ENCODE measurements around the gene CCDC27.

The CCDC27 gene

DNA sequence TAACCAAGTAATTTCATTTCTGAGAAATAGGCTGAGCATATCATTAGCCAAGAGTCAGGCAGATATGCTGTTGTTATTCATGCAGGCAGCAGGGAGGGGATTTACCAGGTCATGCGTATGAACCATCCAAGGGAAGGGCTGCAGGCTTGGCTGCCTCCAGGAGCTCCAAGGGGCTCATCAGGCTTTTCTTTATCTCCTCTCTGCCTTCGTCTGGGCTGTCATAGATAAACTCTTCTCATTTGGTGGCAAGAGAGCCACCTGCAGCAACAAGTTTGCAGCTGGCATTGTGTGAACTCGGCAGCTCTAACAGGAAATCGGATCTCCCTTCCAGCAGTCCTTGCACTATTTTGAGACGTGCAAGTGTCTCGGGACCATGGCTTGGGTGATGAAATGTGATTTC, 7.5 kb downstream of the CCDC27 start:
- DNase-seq (ENCODE audit: low read depth) = no peak

DNA sequence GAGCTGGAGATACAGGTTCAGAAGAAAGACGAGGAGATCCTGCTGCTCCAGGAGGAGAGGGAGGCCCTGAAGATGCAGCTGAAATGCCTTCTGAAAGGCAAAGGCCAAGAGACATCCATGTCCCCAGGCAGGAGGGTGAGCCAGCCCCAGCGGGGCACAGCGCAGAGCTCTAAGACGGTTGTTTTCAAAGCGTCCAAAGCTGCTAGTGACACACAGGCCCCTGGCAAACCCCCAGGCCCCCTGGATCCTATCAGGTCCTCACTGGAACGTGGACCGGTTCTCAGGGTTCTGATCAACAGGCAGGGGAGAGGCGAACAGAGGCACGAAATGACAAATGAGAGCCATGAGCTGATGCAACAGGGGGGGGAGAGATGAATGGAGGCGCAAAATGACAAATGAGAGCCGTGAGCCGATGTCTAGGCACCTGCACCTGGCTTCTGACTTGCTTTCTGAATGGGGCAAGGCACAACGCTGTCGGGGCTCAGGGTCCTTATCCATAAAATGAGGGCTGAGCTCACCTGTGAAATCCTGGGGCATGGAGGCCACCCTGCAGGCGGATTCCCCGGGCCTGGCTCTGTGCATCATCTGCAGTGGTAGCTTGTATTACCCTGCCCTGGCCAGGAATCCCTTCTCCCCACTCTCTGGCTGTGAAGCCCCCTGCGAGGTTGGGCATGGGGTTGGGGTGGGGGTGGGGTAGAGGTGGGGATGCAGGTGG, 9.2 kb downstream of the CCDC27 start:
- no peak for DNase-seq (ENCODE audit: low read depth)

DNA sequence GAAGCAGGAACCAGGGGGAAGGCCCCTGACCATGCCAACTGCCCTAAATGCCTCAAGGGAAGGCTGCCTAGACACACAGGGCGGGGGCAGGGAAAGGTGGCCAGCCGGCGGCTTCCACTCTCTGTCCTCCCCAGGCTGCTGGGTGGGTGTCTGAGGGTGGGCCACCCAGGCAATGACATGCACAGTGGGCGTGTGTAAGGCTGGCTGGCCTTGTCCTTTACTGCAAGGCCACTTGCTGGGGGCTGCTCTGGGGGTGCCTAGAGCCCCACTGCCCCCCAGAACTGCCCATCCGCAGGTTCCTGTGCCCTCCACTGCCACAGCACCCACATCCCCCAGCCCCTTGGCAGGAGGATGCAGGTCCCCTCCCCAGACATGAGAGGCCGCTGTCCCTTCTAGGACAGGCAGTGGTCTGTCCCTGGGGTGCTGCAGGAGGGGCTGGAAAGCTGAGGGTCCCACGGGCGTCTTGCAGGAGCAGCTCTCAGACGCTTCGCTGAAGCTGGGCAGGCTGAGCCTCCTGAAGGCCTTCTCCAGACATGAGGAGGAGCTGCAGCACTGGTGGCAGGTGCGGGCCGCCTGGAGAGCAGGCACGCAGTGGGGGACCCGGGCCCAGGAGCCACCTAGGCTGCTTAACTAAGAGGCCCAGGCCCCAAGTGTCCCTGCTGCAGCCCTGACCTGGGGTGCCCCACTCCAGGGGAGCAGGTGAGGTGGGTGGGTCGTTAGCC, 10.1 kb downstream of the CCDC27 start:
- DNase-seq (ENCODE audit: low read depth) = no peak

DNA sequence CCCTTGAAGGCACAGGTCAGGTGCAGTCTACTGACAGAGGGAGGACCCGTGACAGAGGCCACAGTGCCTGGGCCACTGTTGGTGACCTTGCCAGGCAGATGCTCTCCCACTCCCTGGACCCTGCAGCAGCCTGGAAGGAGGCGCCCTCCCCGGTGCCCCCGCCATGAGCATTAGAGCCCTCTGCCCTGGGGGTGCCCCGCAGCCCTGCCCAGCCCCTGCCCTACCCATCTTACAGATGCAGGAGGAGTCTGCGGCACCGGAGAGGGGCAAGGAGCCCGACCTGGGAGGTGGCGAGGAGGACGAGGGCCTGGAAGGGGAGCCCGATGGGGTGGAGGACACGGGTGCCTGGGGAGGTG, 10.6 kb downstream of the CCDC27 start:
- DNase-seq (ENCODE audit: low read depth) = no peak

DNA sequence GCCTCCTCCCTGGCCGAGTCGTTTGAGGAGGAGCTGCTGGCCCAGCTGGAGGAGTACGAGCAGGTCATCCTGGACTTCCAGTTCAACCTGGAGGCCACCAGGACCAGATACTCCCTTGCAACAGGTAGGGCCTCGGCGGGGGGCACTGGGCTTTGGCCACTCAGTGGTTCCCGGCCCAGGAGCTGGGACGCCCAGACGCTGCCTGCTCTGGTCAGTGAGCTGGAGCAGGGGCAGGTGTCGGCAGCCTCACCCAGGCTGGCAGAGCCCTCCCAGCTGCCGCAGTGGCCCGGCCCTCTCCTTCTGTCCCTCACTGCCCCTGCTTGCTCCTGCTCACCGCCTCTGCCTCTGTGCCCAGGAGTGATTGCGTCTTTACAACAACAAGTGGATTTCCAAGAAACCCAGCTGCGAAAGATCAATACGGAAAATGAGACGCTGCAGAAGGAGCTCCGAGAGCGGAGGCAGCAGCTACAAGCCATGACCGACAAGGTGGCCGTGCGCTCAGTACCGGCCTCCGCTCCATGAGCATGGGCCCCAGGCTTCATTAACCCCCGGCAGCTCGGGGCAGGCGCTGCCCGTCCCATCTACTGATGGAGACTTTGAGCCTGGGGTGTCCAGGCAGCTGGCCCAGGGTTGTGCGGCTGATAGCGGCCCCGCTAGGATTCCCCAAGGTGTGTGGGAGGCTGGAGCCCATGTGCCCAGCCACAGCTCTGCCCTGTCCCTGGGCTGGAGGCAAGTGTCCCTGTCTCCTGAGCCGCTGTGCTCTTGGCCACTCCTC, 11.3 kb downstream of the CCDC27 start:
- DNase-seq (ENCODE audit: low read depth) = no peak

DNA sequence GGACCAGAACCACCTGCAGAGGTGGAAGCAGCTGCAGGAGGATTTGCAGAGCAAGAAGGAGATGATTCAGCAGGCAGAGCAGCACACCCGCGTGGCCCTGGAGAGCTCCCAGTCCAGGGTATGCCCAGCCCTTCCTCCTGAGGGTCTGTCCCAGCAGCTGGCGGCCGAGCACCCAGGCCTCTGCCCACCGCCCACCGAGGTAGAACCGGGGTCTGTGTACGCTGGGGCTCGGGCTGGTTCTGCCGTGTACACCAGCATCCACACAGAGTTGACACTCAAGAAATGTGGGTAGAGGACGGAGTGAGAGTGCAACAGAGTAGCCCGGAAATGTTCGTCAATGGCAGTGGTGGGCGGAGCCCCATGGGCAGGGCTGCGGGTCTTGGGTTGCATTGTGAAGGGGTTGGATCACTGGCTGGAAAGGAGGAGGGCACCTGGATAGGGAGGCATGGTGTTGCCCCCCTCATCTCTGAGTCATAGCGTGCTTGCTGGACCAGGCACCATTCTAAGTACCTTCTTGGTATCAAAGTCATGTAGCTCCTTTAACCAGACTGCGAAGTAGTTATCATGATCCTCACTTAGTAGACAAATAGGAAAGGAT, 15.2 kb downstream of the CCDC27 start:
- no peak for DNase-seq (ENCODE audit: low read depth)

DNA sequence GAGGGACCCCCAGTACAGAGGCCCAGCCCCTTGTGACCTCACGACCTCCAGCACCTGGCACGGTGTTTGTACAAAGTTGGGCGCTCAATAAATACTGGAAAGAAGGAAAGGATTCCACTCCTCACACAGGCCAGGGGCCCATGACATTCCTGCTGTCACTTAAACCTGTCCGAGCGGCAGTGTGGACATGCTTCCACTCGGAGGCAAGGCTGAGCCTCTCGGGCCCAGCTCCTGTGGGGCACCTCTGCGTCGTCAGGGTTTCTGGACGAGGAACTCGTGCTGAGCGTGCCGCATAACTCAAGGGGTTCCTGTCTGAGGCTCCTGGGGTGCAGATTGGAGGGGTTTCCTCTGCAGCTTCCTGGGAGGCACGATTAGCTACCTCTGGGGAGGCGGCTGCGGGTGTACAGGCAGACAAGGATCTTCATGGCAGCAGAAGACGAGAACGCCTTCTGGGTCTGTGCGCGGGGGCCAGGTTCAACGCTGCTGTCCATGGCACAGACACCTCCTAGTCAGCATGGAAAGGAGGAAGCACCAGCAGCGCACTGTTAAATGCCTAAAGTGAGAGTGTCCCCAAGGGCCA, 16.7 kb downstream of the CCDC27 start:
- no peak for DNase-seq (ENCODE audit: low read depth)

DNA sequence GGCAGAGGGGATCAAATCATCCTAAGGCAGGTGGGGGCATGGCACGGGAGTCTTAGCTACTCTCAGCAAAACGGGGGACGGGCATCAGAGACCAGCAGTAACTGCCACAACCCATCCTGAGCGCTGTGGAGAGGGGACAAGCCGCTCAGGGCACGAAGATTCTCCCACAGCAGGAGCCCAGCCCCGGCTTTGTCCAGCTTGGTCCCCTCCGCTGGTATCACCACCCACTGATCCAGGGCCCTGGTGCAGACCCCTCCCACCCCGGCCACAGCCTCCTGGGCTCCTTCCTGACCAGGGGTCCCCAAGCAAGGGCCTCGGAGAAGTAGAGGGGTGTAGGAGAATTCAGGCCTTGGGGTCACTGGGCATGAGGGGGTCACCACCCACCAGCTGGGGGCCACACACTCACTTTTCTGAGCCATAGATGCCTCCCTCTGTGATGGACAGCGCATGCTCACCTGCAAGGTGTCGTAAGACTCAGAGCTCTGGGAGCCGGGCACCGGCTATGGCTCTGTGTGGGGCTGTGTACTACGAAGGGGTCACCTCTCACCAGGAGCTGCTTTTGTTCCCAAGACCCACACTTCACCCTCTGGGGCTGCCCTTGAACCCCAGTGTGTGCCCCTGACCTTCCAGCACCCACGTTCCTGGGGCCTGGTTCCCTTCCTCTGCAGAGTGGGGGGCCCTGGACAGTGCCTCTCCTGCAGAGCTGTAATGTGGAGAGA, 18.0 kb downstream of the CCDC27 start:
- no peak for DNase-seq (ENCODE audit: low read depth)

DNA sequence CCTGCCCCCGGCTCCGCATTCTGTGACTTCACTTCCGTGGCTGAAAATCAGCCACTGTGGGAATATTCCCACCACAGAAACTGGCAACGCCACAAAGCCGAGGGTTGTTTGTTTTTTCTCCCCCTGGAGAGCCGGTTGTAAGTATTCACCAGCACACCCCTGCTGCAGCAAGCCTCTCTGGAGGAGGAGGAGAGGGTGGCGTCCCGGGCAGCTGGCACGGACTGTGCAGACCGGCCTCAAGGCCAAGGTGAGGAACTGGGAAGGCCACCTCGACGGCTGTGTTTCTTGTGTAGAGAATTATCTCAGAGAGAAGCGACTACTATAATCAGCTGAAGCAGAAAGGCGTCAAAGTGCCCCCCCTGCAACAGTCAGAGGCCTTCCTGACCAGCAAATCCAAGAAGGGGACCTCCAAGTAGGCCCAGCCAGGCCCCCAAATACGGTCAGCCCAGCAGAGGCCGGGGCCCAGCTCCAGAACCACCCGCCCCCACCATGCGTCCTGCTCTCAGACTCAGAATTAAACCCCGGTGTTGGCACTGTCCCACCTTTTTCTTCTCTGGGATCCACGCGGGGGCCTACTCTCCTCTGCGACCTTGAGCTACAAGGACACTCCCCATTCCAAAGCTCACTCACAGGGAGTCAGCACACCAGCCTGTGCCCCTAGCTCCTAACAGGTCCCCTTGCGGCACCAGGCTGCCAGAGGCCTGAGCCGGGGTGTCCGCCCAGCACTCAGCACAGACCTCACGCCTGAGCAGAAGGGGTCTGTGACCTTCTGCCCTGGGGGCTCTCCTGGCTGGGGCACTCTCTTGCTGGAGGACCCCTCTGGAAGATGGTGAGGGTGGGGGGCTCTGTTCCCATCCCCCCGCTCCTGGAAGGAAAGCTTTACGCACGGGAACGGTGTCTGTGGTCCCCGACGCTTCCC, 19.1 kb downstream of the CCDC27 start:
- DNase-seq (ENCODE audit: low read depth) = no peak

DNA sequence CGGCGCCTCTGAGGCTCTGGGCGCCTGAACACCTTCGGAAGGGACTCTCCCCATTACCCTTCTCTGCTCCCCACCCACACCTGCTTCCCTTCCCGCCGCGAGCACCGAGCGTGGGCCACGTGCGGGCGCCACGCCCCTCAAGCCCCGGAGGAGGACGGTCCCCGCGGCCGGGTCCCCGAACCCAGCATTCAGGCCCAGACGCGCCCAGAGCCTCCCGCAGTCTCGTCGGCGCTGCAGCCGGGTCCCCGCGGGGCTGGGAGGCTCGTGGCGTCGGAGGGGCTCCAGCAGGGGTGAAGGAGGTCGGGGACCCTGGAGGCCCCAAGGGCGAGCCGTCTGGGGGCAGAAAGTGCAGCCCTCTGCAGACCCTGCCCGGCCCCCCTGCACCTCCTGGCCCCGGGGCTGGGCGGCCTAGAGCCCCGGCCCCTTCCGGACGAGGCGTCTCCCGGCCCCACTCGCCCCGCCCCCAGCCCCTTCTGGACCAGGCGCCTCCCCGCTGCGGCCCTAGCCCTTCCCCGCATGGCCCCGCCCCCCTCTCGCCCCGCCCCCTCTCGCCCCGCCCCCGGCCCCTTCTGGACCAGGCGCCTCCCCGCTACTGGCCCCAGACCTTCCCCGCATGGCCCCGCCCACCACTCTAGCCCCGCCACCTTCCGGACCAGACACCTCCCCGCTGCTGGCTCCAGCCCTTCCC, 19.9 kb downstream of the CCDC27 start:
- peak; percentile 60 for DNase-seq (ENCODE audit: low read depth)

DNA sequence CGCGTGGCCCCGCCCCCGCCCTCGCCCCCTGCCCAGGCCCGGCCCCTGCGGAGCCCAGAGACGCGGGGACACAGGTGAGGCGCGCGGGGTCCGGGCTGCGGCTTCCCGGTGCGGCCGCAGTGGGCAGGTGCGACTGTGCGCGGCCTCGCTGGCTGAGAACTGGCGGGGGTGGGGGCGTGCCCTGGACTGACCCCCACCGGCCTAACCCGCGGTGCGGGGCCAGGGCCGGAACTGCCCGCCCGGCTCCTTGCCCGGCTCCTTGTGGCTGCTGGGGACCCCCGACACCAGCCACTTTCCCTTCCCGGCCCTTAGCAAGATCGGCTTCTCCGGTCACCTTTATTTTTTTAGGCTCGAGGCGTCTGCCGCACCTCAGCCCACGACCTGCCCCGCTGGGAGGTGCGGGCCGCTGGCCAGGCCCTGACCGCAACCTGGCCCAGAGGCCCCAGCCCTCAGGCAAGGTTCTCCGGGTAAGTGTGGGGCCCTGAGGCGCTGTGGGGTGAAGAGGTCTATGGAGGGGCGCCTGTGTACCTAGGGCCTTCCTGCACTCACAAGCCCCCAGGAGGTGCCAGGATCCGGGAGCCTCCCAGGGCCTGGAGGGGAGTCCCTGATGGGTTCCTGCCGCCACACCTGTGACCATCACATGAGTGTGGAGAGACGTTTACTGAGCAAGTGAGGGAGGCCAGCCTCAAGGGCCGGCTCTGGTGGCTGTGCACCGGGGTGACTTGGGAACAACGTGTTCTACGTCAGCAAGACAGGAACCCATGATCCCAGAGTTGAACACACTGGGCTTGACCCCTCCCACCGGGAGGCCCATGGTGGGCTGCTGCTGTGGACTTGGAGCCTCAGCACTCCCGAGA, 20.7 kb downstream of the CCDC27 start, which contains the start of gene SMIM1:
Gene SMIM1, plus strand, starts transcription at position 35 of the 857 bp plus-strand sequence. CDS start 2,625 bp downstream, outside the sequence.
- DNase-seq (ENCODE audit: low read depth) = no peak

DNA sequence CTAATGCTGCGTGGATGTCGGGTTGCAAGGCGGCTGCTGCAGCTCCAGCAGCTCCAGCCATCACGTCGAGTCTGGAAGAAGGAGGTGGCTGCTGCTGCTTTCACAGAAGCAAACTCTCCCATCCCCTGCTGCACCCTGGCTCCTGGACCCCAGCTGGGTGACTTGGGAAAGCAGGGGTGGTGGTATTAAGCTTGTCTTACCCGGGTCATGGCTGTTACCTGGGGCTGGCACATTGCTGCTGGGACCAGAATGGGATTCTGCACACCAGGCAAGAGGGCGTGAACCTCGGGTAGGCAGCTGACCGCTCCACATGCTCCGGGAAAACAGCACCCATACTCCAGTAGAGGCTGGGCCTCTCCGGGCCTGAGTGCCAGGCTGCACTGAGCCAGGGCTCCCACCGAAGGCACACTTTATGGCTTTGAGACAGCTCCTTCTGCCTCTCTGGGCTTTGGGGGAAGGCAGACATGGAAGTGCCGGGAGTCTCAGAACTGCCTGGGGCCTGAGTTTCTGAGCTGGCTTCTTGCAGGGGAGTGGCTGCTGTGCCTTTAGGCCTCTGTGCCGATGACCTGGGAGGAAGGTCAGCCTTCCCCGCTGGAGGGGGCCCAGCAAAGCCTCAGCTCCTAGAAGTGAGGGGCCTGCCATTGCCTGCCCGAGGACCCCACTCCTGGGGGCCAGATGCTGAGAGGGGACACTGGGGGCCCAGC, 21.5 kb downstream of the CCDC27 start:
- no peak for DNase-seq (ENCODE audit: low read depth)

DNA sequence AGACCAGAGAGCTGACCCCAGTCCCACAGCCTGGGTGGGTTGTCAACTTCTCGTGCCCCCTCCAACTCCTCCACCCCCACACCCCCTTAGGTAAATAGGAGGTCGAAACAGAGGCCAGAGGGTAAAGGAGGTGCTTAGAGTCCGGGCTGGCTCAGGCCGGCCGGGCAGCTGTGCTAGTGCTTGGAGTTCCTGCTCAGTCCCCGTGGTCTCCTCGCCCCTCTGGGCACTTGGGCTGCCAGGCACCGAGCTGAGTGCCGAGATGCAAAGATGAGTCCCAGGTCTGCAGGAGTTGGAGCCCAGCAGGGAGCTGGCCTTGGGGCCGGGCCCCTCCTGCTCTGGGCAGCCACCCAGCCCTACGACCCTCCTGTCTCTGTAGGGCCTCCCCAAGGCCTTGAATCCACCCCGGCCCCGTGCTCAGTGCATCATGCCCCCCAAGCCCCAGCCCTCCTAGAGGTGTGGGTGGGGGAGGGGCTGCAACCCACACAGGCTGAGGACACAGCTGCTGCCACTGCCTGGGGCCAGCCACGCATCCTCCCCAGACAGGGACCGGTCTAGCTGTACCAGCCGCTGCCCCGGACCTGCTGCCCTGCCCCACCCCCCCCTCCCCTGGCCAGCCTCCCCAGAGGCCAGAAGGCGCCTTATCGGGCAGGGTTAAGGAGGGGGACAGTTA, 22.2 kb downstream of the CCDC27 start:
- DNase-seq (ENCODE audit: low read depth) = no peak

DNA sequence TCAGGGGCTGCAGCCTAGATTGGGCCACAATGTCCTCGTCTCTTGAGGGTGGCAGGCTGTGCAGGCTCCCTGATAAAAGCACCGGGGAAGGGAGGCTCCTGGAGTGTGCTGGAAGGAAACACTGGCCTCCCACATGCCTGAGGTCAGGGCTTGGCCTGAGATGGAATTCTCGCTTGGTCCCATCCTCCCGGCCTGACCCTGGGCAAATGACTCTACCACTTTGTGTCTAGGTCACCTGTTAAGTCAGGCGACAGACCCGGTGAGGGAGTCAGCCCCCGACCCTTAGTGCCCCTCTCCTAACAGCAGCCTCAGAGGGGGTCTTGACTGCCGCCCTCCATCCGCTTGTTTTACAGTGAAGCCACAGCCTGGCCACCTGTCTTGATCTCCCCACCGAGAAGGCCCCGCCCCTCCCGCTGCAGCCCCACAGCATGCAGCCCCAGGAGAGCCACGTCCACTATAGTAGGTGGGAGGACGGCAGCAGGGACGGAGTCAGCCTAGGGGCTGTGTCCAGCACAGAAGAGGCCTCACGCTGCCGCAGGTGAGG, 22.8 kb downstream of the CCDC27 start:
- DNase-seq (ENCODE audit: low read depth) = no peak

DNA sequence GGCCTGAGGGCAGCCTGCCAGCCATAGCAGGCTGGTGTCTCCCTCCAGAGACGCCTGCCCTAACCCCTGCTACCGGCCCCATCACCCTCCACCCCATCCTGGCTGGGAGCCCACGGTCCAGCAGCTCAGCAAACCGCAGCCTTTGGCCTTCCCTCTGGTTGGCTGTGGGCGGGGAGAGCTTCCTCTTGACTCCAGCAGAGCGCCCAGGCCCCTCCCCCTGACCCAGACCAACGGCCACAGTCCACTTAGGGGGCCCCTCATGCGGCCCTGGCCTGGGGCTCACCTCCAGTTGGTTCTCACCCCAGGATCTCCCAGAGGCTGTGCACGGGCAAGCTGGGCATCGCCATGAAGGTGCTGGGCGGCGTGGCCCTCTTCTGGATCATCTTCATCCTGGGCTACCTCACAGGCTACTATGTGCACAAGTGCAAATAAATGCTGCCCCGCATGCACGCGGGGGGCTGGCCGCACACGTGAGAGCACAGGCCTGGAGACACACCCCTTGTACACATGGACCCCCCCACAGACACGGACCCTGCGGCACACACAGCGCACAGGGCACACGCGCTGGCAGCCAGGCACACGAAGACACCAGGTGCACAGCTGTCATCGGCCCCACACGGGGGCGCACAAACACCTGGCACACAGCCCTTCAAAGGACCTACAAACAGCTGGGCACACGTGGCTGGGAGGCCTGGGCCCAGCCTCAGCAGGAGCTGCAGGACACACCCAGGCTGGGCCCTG, 23.4 kb downstream of the CCDC27 start:
- DNase-seq (ENCODE audit: low read depth) = no peak

DNA sequence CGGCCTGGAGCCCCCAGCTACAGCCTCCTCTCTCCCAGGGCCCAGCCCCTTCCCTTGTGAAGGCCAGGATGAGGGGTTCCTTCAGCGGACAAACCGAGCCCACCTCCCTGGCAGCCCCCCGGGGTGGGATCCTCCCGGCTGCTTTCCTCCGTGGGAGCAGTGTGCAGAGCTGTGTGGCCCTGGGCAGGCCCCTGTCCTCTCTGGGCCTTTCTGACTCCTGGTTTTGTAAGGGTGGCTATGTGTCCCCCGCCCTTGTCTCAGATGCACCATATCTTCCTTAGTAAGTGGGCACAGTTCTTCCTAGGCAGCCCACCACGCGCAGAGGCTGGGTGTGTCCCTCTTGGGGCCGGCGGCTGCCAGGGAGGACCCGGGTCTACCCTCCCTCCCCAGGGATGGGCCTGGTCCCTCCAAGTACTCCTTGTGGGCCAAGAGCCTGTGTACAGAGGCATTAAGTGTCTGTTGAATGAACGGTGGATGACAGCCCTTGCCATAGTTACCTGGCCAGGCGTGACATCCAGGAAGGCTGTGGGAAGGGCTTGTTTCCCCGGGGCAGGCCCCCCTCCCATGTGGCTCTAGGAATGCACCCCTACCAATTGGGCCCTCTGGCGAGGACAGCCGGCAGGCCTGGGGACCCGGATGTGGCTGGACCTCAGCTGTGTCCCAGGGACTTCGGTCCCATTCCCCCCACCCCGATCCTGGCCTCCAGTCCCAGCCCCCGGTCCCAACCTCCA, 24.1 kb downstream of the CCDC27 start:
- no peak for DNase-seq (ENCODE audit: low read depth)
